ENCODE data around the gene SLAIN1. TPM values are rescaled to one million over a fixed set of nuclear protein-coding genes. Genes with fewer than 3 reads are reported as not detected.

The SLAIN1 gene
- total and polyA plus RNA-seq, 2 donors from 2014 or later = 6.0 to 12.4 TPM

GRCh38 chr13:77678691-77679235 lies 18.7 kb upstream of the SLAIN1 start:
- H3K9ac ChIP-seq (ENCODE audit: low read length in 3 of 3) = no peak overlapping the region
- H3K4me1 ChIP-seq (ENCODE audit: control insufficient read depth in 2 of 3, insufficient read depth in 2 of 3, low read depth in 1 of 3, low read length in 3 of 3) = no peaks in the 10 kb centered on the region
- no peaks in the 10 kb centered on the region for H3K36me3 ChIP-seq (ENCODE audit: control insufficient read depth in 2 of 3, insufficient read depth in 3 of 3, low read length in 3 of 3)
- H3K27me3 ChIP-seq (ENCODE audit: control insufficient read depth, insufficient read depth, low read length) = no peaks in the 10 kb centered on the region
- DNase-seq (no peak), FAIRE-seq (no peak)
- H3K9me3 ChIP-seq (ENCODE audit: control insufficient read depth in 2 of 3, insufficient read depth in 1 of 3, low read length in 3 of 3) = peaks cover 0 to 5% (median 0%) of the 10 kb centered on the region in 3 donors
- TF ChIP-seq, protein P1, sequence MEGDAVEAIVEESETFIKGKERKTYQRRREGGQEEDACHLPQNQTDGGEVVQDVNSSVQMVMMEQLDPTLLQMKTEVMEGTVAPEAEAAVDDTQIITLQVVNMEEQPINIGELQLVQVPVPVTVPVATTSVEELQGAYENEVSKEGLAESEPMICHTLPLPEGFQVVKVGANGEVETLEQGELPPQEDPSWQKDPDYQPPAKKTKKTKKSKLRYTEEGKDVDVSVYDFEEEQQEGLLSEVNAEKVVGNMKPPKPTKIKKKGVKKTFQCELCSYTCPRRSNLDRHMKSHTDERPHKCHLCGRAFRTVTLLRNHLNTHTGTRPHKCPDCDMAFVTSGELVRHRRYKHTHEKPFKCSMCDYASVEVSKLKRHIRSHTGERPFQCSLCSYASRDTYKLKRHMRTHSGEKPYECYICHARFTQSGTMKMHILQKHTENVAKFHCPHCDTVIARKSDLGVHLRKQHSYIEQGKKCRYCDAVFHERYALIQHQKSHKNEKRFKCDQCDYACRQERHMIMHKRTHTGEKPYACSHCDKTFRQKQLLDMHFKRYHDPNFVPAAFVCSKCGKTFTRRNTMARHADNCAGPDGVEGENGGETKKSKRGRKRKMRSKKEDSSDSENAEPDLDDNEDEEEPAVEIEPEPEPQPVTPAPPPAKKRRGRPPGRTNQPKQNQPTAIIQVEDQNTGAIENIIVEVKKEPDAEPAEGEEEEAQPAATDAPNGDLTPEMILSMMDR (IDR thresholded peaks at IDR 0.05; ENCODE audit: borderline replicate concordance, extremely low read depth, insufficient read depth) = no peak
- H3K4me3 ChIP-seq (ENCODE audit: low read length in 3 of 3) = no peak overlapping the region
- intact Hi-C loops (cut with DNase I) = no loop called here
- H3K27ac ChIP-seq (ENCODE audit: low read depth in 2 of 2, low read length in 2 of 2) = no peak overlapping the region

GRCh38 chr13:77687799-77688198 lies 9.7 kb upstream of the SLAIN1 start:
- H3K27me3 ChIP-seq (ENCODE audit: control insufficient read depth, insufficient read depth, low read length) = no peaks in the 10 kb centered on the region
- no peaks in the 10 kb centered on the region for H3K36me3 ChIP-seq (ENCODE audit: control insufficient read depth in 2 of 3, insufficient read depth in 3 of 3, low read length in 3 of 3)
- no peak overlapping the region for H3K27ac ChIP-seq (ENCODE audit: low read depth in 2 of 2, low read length in 2 of 2)
- no peak overlapping the region for H3K4me3 ChIP-seq (ENCODE audit: low read length in 3 of 3)
- TF ChIP-seq, protein P1 (IDR thresholded peaks at IDR 0.05; ENCODE audit: borderline replicate concordance, extremely low read depth, insufficient read depth) = no peak
- FAIRE-seq = no peak
- H3K9me3 ChIP-seq (ENCODE audit: control insufficient read depth in 2 of 3, insufficient read depth in 1 of 3, low read length in 3 of 3) = no peaks in the 10 kb centered on the region
- DNase-seq = no peak
- no peaks in the 10 kb centered on the region for H3K4me1 ChIP-seq (ENCODE audit: control insufficient read depth in 2 of 3, insufficient read depth in 2 of 3, low read depth in 1 of 3, low read length in 3 of 3)
- intact Hi-C loops (cut with DNase I) = no loop called here
- H3K9ac ChIP-seq (ENCODE audit: low read length in 3 of 3) = no peak overlapping the region

DNA sequence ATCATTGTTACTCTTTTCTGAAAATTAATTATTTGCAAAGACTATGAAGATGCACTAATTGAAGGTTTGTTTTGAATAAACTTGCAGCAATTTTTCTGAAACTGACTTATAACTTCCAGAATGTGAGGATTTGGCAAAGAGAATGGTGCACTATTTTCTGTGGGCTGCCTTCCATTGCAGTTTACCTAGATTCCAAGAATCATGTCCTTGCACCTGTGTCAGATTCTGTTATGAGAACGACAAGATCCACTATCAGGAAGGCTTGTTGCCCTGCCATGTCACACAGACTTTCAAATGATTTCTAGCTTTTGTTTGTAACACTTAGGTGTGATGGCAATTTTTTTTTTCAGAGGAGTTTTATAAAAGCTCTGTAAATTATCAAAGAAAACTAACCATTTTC lies 5.6 kb upstream of the SLAIN1 start:
- Histone ChIP-seq H3K27me3 (ENCODE audit: control insufficient read depth, insufficient read depth, low read length) (peaks cover 2% of the 10 kb centered on the region), H3K9me3 (ENCODE audit: control insufficient read depth in 2 of 3, insufficient read depth in 1 of 3, low read length in 3 of 3) (no peaks in the 10 kb centered on the region), H3K27ac (ENCODE audit: low read depth in 2 of 2, low read length in 2 of 2) (no peak overlapping the region), H3K36me3 (ENCODE audit: control insufficient read depth in 2 of 3, insufficient read depth in 3 of 3, low read length in 3 of 3) (no peaks in the 10 kb centered on the region), H3K9ac (ENCODE audit: low read length in 3 of 3) (no peak overlapping the region), H3K4me1 (ENCODE audit: control insufficient read depth in 2 of 3, insufficient read depth in 2 of 3, low read depth in 1 of 3, low read length in 3 of 3) (peaks cover 0 to 4% (median 0%) of the 10 kb centered on the region in 3 donors), H3K4me3 (ENCODE audit: low read length in 3 of 3) (no peak overlapping the region)
- intact Hi-C loops (cut with DNase I) = no loop called here
- TF ChIP-seq, protein P1 (IDR thresholded peaks at IDR 0.05; ENCODE audit: borderline replicate concordance, extremely low read depth, insufficient read depth) = no peak
- FAIRE-seq (no peak), DNase-seq (no peak)

Measured in kidney (tissue), 14 donors.